NB4 (cell line): Measurements from ENCODE around the gene PPP2R5C.
A peak's percentile ranks its signal among the peaks of the same experiment; 100 is the strongest.

Experiments
- DNase-seq: peaks from one replicate; pipeline ENCODE4 v3.0.0; 2010; ENCODE audit warnings: low read depth
- H3K4me3 ChIP-seq: one replicate; pipeline ENCODE4 v1.5.1; 2011; ENCODE audit warnings: mild to moderate bottlenecking, low read depth, low read length, moderate library complexity
- CTCF ChIP-seq: IDR thresholded peaks from one replicate; pipeline ENCODE4 v1.5.1; 2012; ENCODE audit warnings: low read depth, low read length
- MAX ChIP-seq: IDR thresholded peaks from 2 replicates; pipeline ENCODE4 v1.6.1; 2011; ENCODE audit warnings: low read depth, low read length
- MYC ChIP-seq: IDR thresholded peaks from 2 replicates; pipeline ENCODE4 v1.6.1; 2011; ENCODE audit warnings: low read depth, low read length
- POLR2A ChIP-seq: IDR thresholded peaks from 2 replicates; pipeline ENCODE4 v1.6.1; 2011; ENCODE audit warnings: mild to moderate bottlenecking; ENCODE audit not compliant: insufficient read length; ENCODE audit errors: extremely low read depth

The PPP2R5C gene

DNA sequence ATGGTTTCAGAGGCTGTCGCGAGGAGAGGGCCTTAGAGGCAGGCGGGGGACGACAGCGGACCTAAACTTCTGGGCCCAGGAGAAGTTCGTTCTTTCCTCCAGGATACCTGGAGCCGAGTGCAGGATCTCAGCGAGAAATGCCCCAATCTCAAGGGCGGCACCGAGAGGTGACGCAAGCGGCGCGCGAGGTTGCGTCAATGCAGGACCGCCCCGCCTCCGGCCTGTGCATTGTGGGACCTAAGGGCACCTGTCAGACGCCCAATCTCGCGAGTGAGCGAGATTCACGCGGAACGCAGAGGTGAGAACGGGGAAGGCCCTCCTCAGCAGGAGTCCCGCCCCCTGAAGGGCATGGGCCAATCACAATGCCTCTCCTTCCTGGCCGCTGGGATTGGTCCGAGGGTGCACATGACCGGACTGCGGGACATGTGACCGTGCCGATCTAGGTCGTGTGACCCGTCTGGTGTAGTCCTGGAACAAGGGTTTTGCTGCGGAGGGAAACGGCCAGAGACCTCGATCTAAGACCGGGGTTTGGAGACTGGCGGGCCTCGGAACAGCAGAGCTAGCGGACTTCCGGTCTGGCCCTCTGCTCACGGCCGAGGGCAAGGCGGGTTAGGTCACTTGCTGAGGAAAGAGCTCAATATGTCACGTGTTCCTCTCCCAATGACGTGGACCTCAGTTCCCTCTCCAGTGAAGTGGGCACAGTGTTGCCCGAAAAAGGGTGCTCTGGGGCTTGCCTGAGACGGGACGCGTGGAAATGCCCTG lies 186.6 kb downstream of the PPP2R5C start:
- DNase-seq: peak; percentile 100
- TF ChIP-seq MYC: peak; percentile 70
- TF ChIP-seq POLR2A: peak; percentile 86
- TF ChIP-seq MAX: peak; percentile 98
- no peak for TF ChIP-seq CTCF
- peak overlapping the region; percentile 90 for H3K4me3 ChIP-seq

- peak; percentile 27 for DNase-seq
- no peak for TF ChIP-seq POLR2A
- TF ChIP-seq CTCF: no peak
- no peak for TF ChIP-seq MYC
- TF ChIP-seq MAX: no peak
- H3K4me3 ChIP-seq: peak overlapping the region; percentile 86
Observed at GRCh38 chr14:101948666-101949216, 187.2 kb downstream of the PPP2R5C start.

GRCh38 chr14:101950100-101950499 lies 188.6 kb downstream of the PPP2R5C start:
- H3K4me3 ChIP-seq: no peak overlapping the region
- no peak for DNase-seq
- TF ChIP-seq CTCF (no peak), POLR2A (no peak), MYC (no peak), MAX (no peak)

GRCh38 chr14:101950516-101951215 lies 189.2 kb downstream of the PPP2R5C start:
- H3K4me3 ChIP-seq: no peak overlapping the region
- TF ChIP-seq POLR2A: no peak
- no peak for TF ChIP-seq CTCF
- no peak for TF ChIP-seq MYC
- TF ChIP-seq MAX: no peak
- DNase-seq: no peak

GRCh38 chr14:101953151-101953550 lies 191.6 kb downstream of the PPP2R5C start:
- TF ChIP-seq MAX (no peak), MYC (no peak), POLR2A (no peak), CTCF (no peak)
- H3K4me3 ChIP-seq: no peak overlapping the region
- no peak for DNase-seq
